GM12878 (cell line): ENCODE results near the gene UBE2M. TPM values are rescaled to one million over a fixed set of nuclear protein-coding genes. Genes with fewer than 3 reads are reported as not detected.

ENCODE experiments used
- ATAC-seq: fragments of 200-7000 bp; cut with Tn5 transposase; 3 replicates; pipeline ENCODE4 v1.9.1; 2020; ENCODE audit warnings: mild to moderate bottlenecking, moderate library complexity
- BruUV-seq: library from RNA; stranded (reverse); fragments of 400-500 nt; replicated peaks from 2 replicates; lab custom pipeline; 2021; lab: Mats Ljungman, UMichigan
- CTCF ChIA-PET: fragments of 300-600 bp; sonication (Branson Sonifier 250); formaldehyde crosslinking; extraction: SDS; loops from one replicate; lab custom pipeline; 2021; ENCODE audit warnings: inconsistent platforms; lab: Yijun Ruan, JAX
- POLR2A ChIA-PET: fragments of 350-600 bp; formaldehyde crosslinking; extraction: SDS; loops from one replicate; lab custom pipeline; 2021; ENCODE audit warnings: inconsistent platforms; lab: Charles Lee
- RAD21 ChIA-PET: fragments of 300-600 bp; sonication (Branson Sonifier 250); formaldehyde crosslinking; loops from one replicate; lab custom pipeline; 2023; ENCODE audit warnings: antibody characterized with exemption; ENCODE audit not compliant: unreplicated experiment; lab: Charles Lee
- SMC1A ChIA-PET: fragments of 300-600 bp; sonication (Branson Sonifier 250); formaldehyde crosslinking; loops from one replicate; lab custom pipeline; 2023; ENCODE audit not compliant: unreplicated experiment, uncharacterized antibody; lab: Charles Lee
- DNase-seq: peaks from one replicate; pipeline ENCODE4 v3.0.0-alpha.2; 2011; ENCODE audit warnings: low read depth, low spot score
- FAIRE-seq: peaks from 3 replicates; lab custom pipeline; 2011; peaks lifted over from hg19 to GRCh38; lab: Jason Lieb, UNC
- H2AFZ ChIP-seq: 2 replicates; pipeline ENCODE4 v1.6.0; 2011; ENCODE audit warnings: low read depth, low read length, control low read depth; ENCODE audit not compliant: control insufficient read depth
- H3K27ac ChIP-seq: 2 replicates; pipeline ENCODE4 v1.5.1; 2011; ENCODE audit warnings: control low read depth; ENCODE audit not compliant: control insufficient read depth, insufficient read depth
- H3K27me3 ChIP-seq, 2 experiments: replicated peaks in 1 of 2; 2 replicates each; pipeline versions ENCODE4 v1.6.0 to v1.6.1; 2011; ENCODE audit warnings: low read length in 1 of 2; ENCODE audit not compliant: control insufficient read depth in 2 of 2, insufficient read depth in 2 of 2
- H3K36me3 ChIP-seq, 2 experiments: 2 replicates each; pipeline ENCODE4 v1.5.1; 2011; ENCODE audit warnings: low read length in 1 of 2; ENCODE audit not compliant: control insufficient read depth in 2 of 2, insufficient read depth in 2 of 2
- H3K4me1 ChIP-seq: 2 replicates; pipeline ENCODE4 v1.6.1; 2011; ENCODE audit warnings: mild to moderate bottlenecking, low read length, moderate library complexity, mixed read lengths; ENCODE audit not compliant: control insufficient read depth, insufficient read depth
- H3K4me2 ChIP-seq: 2 replicates; pipeline ENCODE4 v1.6.0; 2011; ENCODE audit warnings: control low read depth; ENCODE audit not compliant: control insufficient read depth, insufficient read depth
- H3K4me3 ChIP-seq: fragments of 200-600 bp; sonication (generic); 2 replicates; pipeline ENCODE4 v1.5.1; 2016
- H3K79me2 ChIP-seq: 2 replicates; pipeline ENCODE4 v1.6.0; 2011; ENCODE audit warnings: low read length; ENCODE audit not compliant: control insufficient read depth, insufficient read depth
- H3K9ac ChIP-seq: 2 replicates; pipeline ENCODE4 v1.8.0; 2011; ENCODE audit warnings: low read length, control low read depth, mixed read lengths; ENCODE audit not compliant: control insufficient read depth, insufficient read depth
- H3K9me3 ChIP-seq: replicated peaks from 3 replicates; pipeline ENCODE4 v1.5.1; 2011; ENCODE audit warnings: mild to moderate bottlenecking, low read length; ENCODE audit not compliant: control insufficient read depth, insufficient read depth
- H4K20me1 ChIP-seq: 2 replicates; pipeline ENCODE4 v1.6.0; 2011; ENCODE audit not compliant: control insufficient read depth, insufficient read depth
- CHD4 ChIP-seq: fragments of 200-600 bp; sonication (generic); IDR thresholded peaks from 2 replicates; pipeline ENCODE4 v1.6.1; 2016; ENCODE audit warnings: mild to moderate bottlenecking
- DPF2 ChIP-seq: fragments of 450-650 bp; IDR thresholded peaks from 2 replicates; pipeline ENCODE4 v1.6.1; 2017; ENCODE audit warnings: mild to moderate bottlenecking
- FOXM1 ChIP-seq: IDR thresholded peaks from 2 replicates; pipeline ENCODE4 v1.6.1; 2012; ENCODE audit warnings: low read depth, mild to moderate bottlenecking, inconsistent platforms, low read length, moderate library complexity
- MEF2A ChIP-seq: IDR thresholded peaks from 2 replicates; pipeline ENCODE4 v1.6.1; 2011; ENCODE audit warnings: low read depth, mild to moderate bottlenecking, low read length, moderate library complexity; ENCODE audit not compliant: insufficient read depth
- MEF2B ChIP-seq: fragments of 450-650 bp; IDR thresholded peaks from 2 replicates; pipeline ENCODE4 v1.6.1; 2018; ENCODE audit warnings: mild to moderate bottlenecking, moderate library complexity; ENCODE audit not compliant: partially characterized antibody, poor library complexity, severe bottlenecking
- NR2F1 ChIP-seq: fragments of 450-650 bp; conservative IDR thresholded peaks from 2 replicates; pipeline ENCODE4 v1.6.1; 2017; ENCODE audit warnings: mild to moderate bottlenecking
- POLR2AphosphoS2 ChIP-seq: IDR thresholded peaks from 2 replicates; pipeline ENCODE4 v1.6.1; 2011; ENCODE audit warnings: low read depth, mild to moderate bottlenecking, low read length, improper control_type of control experiment, moderate library complexity
- RELA ChIP-seq: fragments of 450-650 bp; IDR thresholded peaks from 2 replicates; pipeline ENCODE4 v1.8.0; 2014; ENCODE audit warnings: borderline replicate concordance; ENCODE audit not compliant: partially characterized antibody
- SMAD1 ChIP-seq: fragments of 450-650 bp; IDR thresholded peaks from 2 replicates; pipeline ENCODE4 v1.6.1; 2018; ENCODE audit warnings: mild to moderate bottlenecking, low read depth; ENCODE audit not compliant: partially characterized antibody
- SREBF2 ChIP-seq: IDR thresholded peaks from 2 replicates; pipeline ENCODE4 v1.6.1; 2012; ENCODE audit warnings: mild to moderate bottlenecking, low read length
- TCF3 ChIP-seq: IDR thresholded peaks from 2 replicates; pipeline ENCODE4 v1.6.1; 2012; ENCODE audit warnings: low read depth, mild to moderate bottlenecking, low read length, borderline replicate concordance; ENCODE audit not compliant: insufficient read depth
- USF1 ChIP-seq: IDR thresholded peaks from 2 replicates; pipeline ENCODE4 v1.6.1; 2011; ENCODE audit warnings: borderline replicate concordance, low read depth, mild to moderate bottlenecking, moderate library complexity, mixed read lengths, low read length; ENCODE audit not compliant: insufficient read depth; ENCODE audit errors: extremely low read length
- ZSCAN29 ChIP-seq: fragments of 450-650 bp; IDR thresholded peaks from 2 replicates; pipeline ENCODE4 v1.6.1; 2017; ENCODE audit warnings: mild to moderate bottlenecking, moderate library complexity
- WGBS: methylation state at CpG from one replicate; pipeline ENCODE4 v1.1.6; 2016; ENCODE audit warnings: low lambda C conversion rate; ENCODE audit not compliant: insufficient replicate concordance, insufficient coverage; ENCODE audit errors: missing lambda C conversion rate; 5-methylcytosine and 5-hydroxymethylcytosine counted together
- in situ Hi-C: fragments of 300-500 bp; cut with MboI; formaldehyde crosslinking; loops from 9 replicates; pipeline ENCODE4 v1.14.3; 2018; ENCODE audit warnings: mixed read lengths
- intact Hi-C: fragments of 100-400 bp; cut with micrococcal nuclease; formaldehyde crosslinking; loops from one replicate; pipeline ENCODE4 v1.14.2; 2022; ENCODE audit not compliant: unreplicated experiment
- polyA plus RNA-seq, 11 experiments: library from polyadenylated mRNA; depleted of rRNA in 4 of 11; unstranded in 6 of 11; stranded (reverse) in 5 of 11; fragments of >200 nt; fragmentation: Nextera tagmentation in 4 of 11; fragmentation: Illumina TruSeq in 1 of 11; extraction: Ambion mirVana in 4 of 11; extraction: Trizol in 1 of 11; gene quantifications; 1 replicate in 1 of 11; 2 replicates in 10 of 11; pipeline versions ENCODE4 v1.2.1 to v1.2.3, GENCODE V29; 2011 to 2016; ENCODE audit warnings: inconsistent platforms in 2 of 11, missing spikeins in 2 of 11, low read depth in 1 of 11
- total RNA-seq, 4 experiments: library from RNA; depleted of rRNA in 3 of 4; stranded (reverse); fragments of >200 nt in 3 of 4; fragmentation: Illumina TruSeq in 1 of 4; extraction: Trizol in 1 of 4; gene quantifications; 2 replicates each; pipeline versions ENCODE4 v1.2.1 to v1.2.3, GENCODE V29; 2013 to 2021

The UBE2M gene
- total and polyA plus RNA-seq, 10 of the 15 experiments (the other 5 are each of a cell fraction or from before 2014, with no cell fraction given) = 1.4 to 105 (median 73.9) TPM

- H3K4me1 ChIP-seq = peaks cover 19% of the 10 kb centered on the region
- H3K27ac ChIP-seq = peak overlapping the region; percentile 88
- no peak for TF ChIP-seq MEF2B
- WGBS = 3% methylated on average over 7 of the region's 7 CpGs
- TSS peak; percentile 90 for BruUV-seq
- H3K9me3 ChIP-seq = no peaks in the 10 kb centered on the region
- H2AFZ ChIP-seq = peak overlapping the region; percentile 95
- no peak for DNase-seq
- ChIA-PET CTCF (interaction anchor here (1.0 to 4.2 kb wide), 25 partner anchors 9 to 774 kb away, joined by 3 to 67 read pairs (median 5); partner anchors contain the start of genes CHMP2A, SLC27A5, TRIM28 and ZNF497), RAD21 (interaction anchor here (0.9 to 4.0 kb wide), 15 partner anchors 18 to 337 kb away, joined by 3 to 50 read pairs (median 5); partner anchors contain the start of genes CHMP2A, TRIM28, ZNF274 and ZNF584), POLR2A (interaction anchor here (0.7 to 3.0 kb wide), 10 partner anchors 24 to 518 kb away, joined by 3 to 24 read pairs (median 12); partner anchors contain the start of genes CHMP2A, TRIM28, UBE2M and ZNF606), SMC1A (interaction anchor here (0.8 to 3.6 kb wide), 17 partner anchors 12 to 291 kb away, joined by 3 to 43 read pairs (median 4); partner anchors contain the start of genes CHMP2A, MZF1, TRIM28 and UBE2M)
- in situ Hi-C loops (no loop called here), intact Hi-C loops (no loop called here)
- peak overlapping the region; percentile 89 for H3K4me3 ChIP-seq
- H4K20me1 ChIP-seq = no peaks in the 10 kb centered on the region
- peaks cover 30% of the 10 kb centered on the region for H3K79me2 ChIP-seq
- peak overlapping the region; percentile 61 for H3K4me2 ChIP-seq
- peak overlapping the region; percentile 90 for H3K9ac ChIP-seq
- no peaks in the 10 kb centered on the region for H3K27me3 ChIP-seq
- no peak for FAIRE-seq
- ATAC-seq = no peak
- peaks cover 0 to 8% of the 10 kb centered on the region in 2 experiments; a peak in 3 of 4 replicates for H3K36me3 ChIP-seq
Measured at GRCh38 chr19:58520257-58520599, 38.2 kb downstream of the UBE2M start.

GRCh38 chr19:58519355-58520256 is 38.8 kb downstream of the UBE2M start, which contains the start of gene ZBTB45:
ZBTB45 (minus strand) TSS chr19:58519810; CDS start chr19:58517673, 2,137 bp downstream.
- peak; percentile 92 for DNase-seq
- H3K36me3 ChIP-seq = peaks cover 0 to 8% of the 10 kb centered on the region in 2 experiments; a peak in 3 of 4 replicates
- no peaks in the 10 kb centered on the region for H3K9me3 ChIP-seq
- ChIA-PET POLR2A (interaction anchor here (0.7 to 3.0 kb wide), 13 partner anchors 24 to 517 kb away, joined by 3 to 24 read pairs (median 8); partner anchors contain the start of genes CHMP2A, TRIM28, UBE2M and ZNF606), CTCF (interaction anchor here (1.0 to 4.2 kb wide), 26 partner anchors 8 to 782 kb away, joined by 3 to 67 read pairs (median 5); partner anchors contain the start of genes CHMP2A, SLC27A5, TRIM28 and ZNF497), SMC1A (interaction anchor here (0.8 to 3.6 kb wide), 17 partner anchors 13 to 1020 kb away, joined by 3 to 43 read pairs (median 4); partner anchors contain the start of genes CHMP2A, MZF1, TRIM28 and UBE2M), RAD21 (interaction anchor here (0.7 to 4.0 kb wide), 15 partner anchors 18 to 336 kb away, joined by 3 to 50 read pairs (median 5); partner anchors contain the start of genes CHMP2A, TRIM28, ZNF274 and ZNF497)
- intact Hi-C loops (loop anchor here (1.0 to 5.0 kb wide), 4 partner anchors 43 to 192 kb away; partner anchors contain the start of genes MZF1, ZNF446, ZNF837 and ZSCAN22), in situ Hi-C loops (no loop called here)
- TSS peak; percentile 74 for BruUV-seq
- peak within 1 kb of the TSS; percentile 88 for H3K27ac ChIP-seq
- H3K4me3 ChIP-seq = peak within 1 kb of the TSS; percentile 89
- peaks cover 35% of the 10 kb centered on the region for H3K79me2 ChIP-seq
- H3K4me2 ChIP-seq = peak within 1 kb of the TSS; percentile 61
- H4K20me1 ChIP-seq = no peaks in the 10 kb centered on the region
- H2AFZ ChIP-seq = peak within 1 kb of the TSS; percentile 95
- under 1% methylated on average over 78 of the region's 87 CpGs for WGBS
- FAIRE-seq = peak; percentile 79
- H3K27me3 ChIP-seq = no peaks in the 10 kb centered on the region
- peak; percentile 86 for ATAC-seq
- peak within 1 kb of the TSS; percentile 90 for H3K9ac ChIP-seq
- H3K4me1 ChIP-seq = peaks cover 22% of the 10 kb centered on the region
- TF ChIP-seq POLR2AphosphoS2 = peak; percentile 89
- TF ChIP-seq USF1 = peak; percentile 28
- TF ChIP-seq TCF3 = peak; percentile 65
- TF ChIP-seq RELA = peak; percentile 97
- TF ChIP-seq MEF2A = peak; percentile 79
- peak; percentile 48; the same call in 1 of the 2 replicates for TF ChIP-seq SREBF2
- peak; percentile 73 for TF ChIP-seq SMAD1
- peak; percentile 89 for TF ChIP-seq DPF2
- peak; percentile 86 for TF ChIP-seq NR2F1
- peak; percentile 77 for TF ChIP-seq FOXM1
- TF ChIP-seq CHD4 = no peak
- TF ChIP-seq ZSCAN29 = peak; percentile 78
